Measurements from ENCODE around the gene TRIM28. TPM values are rescaled to one million over a fixed set of nuclear protein-coding genes. Genes with fewer than 3 reads are reported as not detected.

The TRIM28 gene
- total RNA-seq, 1 experiment from 2014 or later, result 1,038 TPM

GRCh38 chr19:58571575-58571947 lies 27.7 kb downstream of the TRIM28 start:
- intact Hi-C loops (cut with micrococcal nuclease; ENCODE audit: unreplicated experiment), result no loop called here
- H3K27me3 ChIP-seq (replicated peaks; ENCODE audit: insufficient read depth, low read depth, low read length, poor library complexity), result no peaks in the 10 kb centered on the region
- CTCF ChIA-PET, result no interaction called here
- BruUV-seq (replicated peaks), result no TSS peak
- POLR2A ChIA-PET (ENCODE audit: low non-redundant PET), result no interaction called here
- no peak overlapping the region for H3K27ac ChIP-seq (ENCODE audit: low read depth, low read length, poor library complexity, severe bottlenecking)
- H3K4me1 ChIP-seq (ENCODE audit: insufficient read depth, low read length, poor library complexity, severe bottlenecking), result peaks cover 10% of the 10 kb centered on the region
- TF ChIP-seq EZH2 (IDR thresholded peaks at IDR 0.05; ENCODE audit: borderline replicate concordance, low read depth, low read length, poor library complexity, severe bottlenecking) (no peak), CTCF (conservative IDR thresholded peaks at IDR 0.05; ENCODE audit: low read depth, low read length) (no peak)
- no peak for DNase-seq (ENCODE audit: low spot score)
- no peak overlapping the region for H3K4me3 ChIP-seq (ENCODE audit: low read depth, low read length, poor library complexity, severe bottlenecking)
- H3K9me3 ChIP-seq (ENCODE audit: low read depth, low read length, poor library complexity, severe bottlenecking), result no peaks in the 10 kb centered on the region
- peaks cover 2% of the 10 kb centered on the region for H3K36me3 ChIP-seq (ENCODE audit: insufficient read depth, low read length, poor library complexity, severe bottlenecking)

- Histone ChIP-seq H3K9me3 (ENCODE audit: low read depth, low read length, poor library complexity, severe bottlenecking) (no peaks in the 10 kb centered on the region), H3K27ac (ENCODE audit: low read depth, low read length, poor library complexity, severe bottlenecking) (peak overlapping the region; percentile 96), H3K4me1 (ENCODE audit: insufficient read depth, low read length, poor library complexity, severe bottlenecking) (peaks cover 10% of the 10 kb centered on the region), H3K36me3 (ENCODE audit: insufficient read depth, low read length, poor library complexity, severe bottlenecking) (peaks cover 2% of the 10 kb centered on the region), H3K4me3 (ENCODE audit: low read depth, low read length, poor library complexity, severe bottlenecking) (peak overlapping the region; percentile 52), H3K27me3 (replicated peaks; ENCODE audit: insufficient read depth, low read depth, low read length, poor library complexity) (no peaks in the 10 kb centered on the region)
- DNase-seq (ENCODE audit: low spot score), result no peak
- TF ChIP-seq EZH2 (IDR thresholded peaks at IDR 0.05; ENCODE audit: borderline replicate concordance, low read depth, low read length, poor library complexity, severe bottlenecking) (no peak), CTCF (conservative IDR thresholded peaks at IDR 0.05; ENCODE audit: low read depth, low read length) (no peak)
- BruUV-seq (replicated peaks), result no TSS peak
- ChIA-PET CTCF (no interaction called here), POLR2A (ENCODE audit: low non-redundant PET) (interaction anchor here (0.5 to 0.6 kb wide), 2 partner anchors 17 to 50 kb away, joined by 5 to 18 read pairs; no protein-coding TSS in a partner anchor)
- intact Hi-C loops (cut with micrococcal nuclease; ENCODE audit: unreplicated experiment), result no loop called here
Observed at GRCh38 chr19:58572026-58572817, 28.4 kb downstream of the TRIM28 start.

GRCh38 chr19:58572818-58573657 lies 29.2 kb downstream of the TRIM28 start, which contains the start of gene MZF1:
Gene MZF1 (minus strand): TSS chr19:58573335. CDS start chr19:58571389, 1,946 bp downstream.
- peak; percentile 100 for DNase-seq (ENCODE audit: low spot score)
- Histone ChIP-seq H3K9me3 (ENCODE audit: low read depth, low read length, poor library complexity, severe bottlenecking) (no peaks in the 10 kb centered on the region), H3K36me3 (ENCODE audit: insufficient read depth, low read length, poor library complexity, severe bottlenecking) (peaks cover 2% of the 10 kb centered on the region), H3K27ac (ENCODE audit: low read depth, low read length, poor library complexity, severe bottlenecking) (peak within 1 kb of the TSS; percentile 96), H3K27me3 (replicated peaks; ENCODE audit: insufficient read depth, low read depth, low read length, poor library complexity) (no peaks in the 10 kb centered on the region), H3K4me3 (ENCODE audit: low read depth, low read length, poor library complexity, severe bottlenecking) (peak within 1 kb of the TSS; percentile 52), H3K4me1 (ENCODE audit: insufficient read depth, low read length, poor library complexity, severe bottlenecking) (peaks cover 10% of the 10 kb centered on the region)
- POLR2A ChIA-PET (ENCODE audit: low non-redundant PET), result interaction anchor here (0.5 kb wide), 1 partner anchor 51 kb away, joined by 18 read pairs; no protein-coding TSS in a partner anchor
- CTCF ChIA-PET, result no interaction called here
- no TSS peak for BruUV-seq (replicated peaks)
- peak; percentile 26; the same call in 1 of the 2 replicates for TF ChIP-seq CTCF (conservative IDR thresholded peaks at IDR 0.05; ENCODE audit: low read depth, low read length)
- no peak for TF ChIP-seq EZH2 (IDR thresholded peaks at IDR 0.05; ENCODE audit: borderline replicate concordance, low read depth, low read length, poor library complexity, severe bottlenecking)
- intact Hi-C loops (cut with micrococcal nuclease; ENCODE audit: unreplicated experiment), result no loop called here
